ENCODE measurements around the gene MACROD1.

MACROD1 gene

GRCh38 chr11:64069401-64070313 is 96.3 kb downstream of the MACROD1 start:
- TF ChIP-seq CTCF (IDR thresholded peaks at IDR 0.05; ENCODE audit: low read depth, low read length, missing control alignments): no peak
- DNase-seq (ENCODE audit: low read depth): no peak
- no peak overlapping the region for H3K4me3 ChIP-seq (ENCODE audit: low read depth, low read length)

GRCh38 chr11:64068705-64069400 is 97.1 kb downstream of the MACROD1 start:
- no peak for TF ChIP-seq CTCF (IDR thresholded peaks at IDR 0.05; ENCODE audit: low read depth, low read length, missing control alignments)
- no peak overlapping the region for H3K4me3 ChIP-seq (ENCODE audit: low read depth, low read length)
- DNase-seq (ENCODE audit: low read depth): no peak

GRCh38 chr11:64067230-64067993 is 98.5 kb downstream of the MACROD1 start:
- no peak overlapping the region for H3K4me3 ChIP-seq (ENCODE audit: low read depth, low read length)
- DNase-seq (ENCODE audit: low read depth): no peak
- TF ChIP-seq CTCF (IDR thresholded peaks at IDR 0.05; ENCODE audit: low read depth, low read length, missing control alignments): no peak

GRCh38 chr11:64065712-64066111 is 100.2 kb downstream of the MACROD1 start:
- no peak overlapping the region for H3K4me3 ChIP-seq (ENCODE audit: low read depth, low read length)
- no peak for DNase-seq (ENCODE audit: low read depth)
- TF ChIP-seq CTCF (IDR thresholded peaks at IDR 0.05; ENCODE audit: low read depth, low read length, missing control alignments): no peak

- DNase-seq (ENCODE audit: low read depth): no peak
- TF ChIP-seq CTCF (IDR thresholded peaks at IDR 0.05; ENCODE audit: low read depth, low read length, missing control alignments): no peak
- H3K4me3 ChIP-seq (ENCODE audit: low read depth, low read length): no peak overlapping the region
Observed at GRCh38 chr11:64065141-64065465, 100.8 kb downstream of the MACROD1 start.

- TF ChIP-seq CTCF (IDR thresholded peaks at IDR 0.05; ENCODE audit: low read depth, low read length, missing control alignments): no peak
- no peak overlapping the region for H3K4me3 ChIP-seq (ENCODE audit: low read depth, low read length)
- no peak for DNase-seq (ENCODE audit: low read depth)
Observed at GRCh38 chr11:64064374-64065140, 101.4 kb downstream of the MACROD1 start.
